HG02678 (cell line): ENCODE data around the gene NPAS3.
A peak's percentile ranks its signal among the peaks of the same experiment; 100 is the strongest.

Experiments used
- ATAC-seq: cut with Tn5 transposase; IDR thresholded peaks from one replicate; pipeline ENCODE4 v1.9.1; 2021; ENCODE audit warnings: mild to moderate bottlenecking, moderate library complexity; ENCODE audit not compliant: unreplicated experiment

The NPAS3 gene

GRCh38 chr14:33369972-33370371, 431.3 kb downstream of the NPAS3 start:
- ATAC-seq, result peak; percentile 98

- peak; percentile 18 for ATAC-seq
Observed at GRCh38 chr14:33370426-33370825, 431.7 kb downstream of the NPAS3 start.

DNA sequence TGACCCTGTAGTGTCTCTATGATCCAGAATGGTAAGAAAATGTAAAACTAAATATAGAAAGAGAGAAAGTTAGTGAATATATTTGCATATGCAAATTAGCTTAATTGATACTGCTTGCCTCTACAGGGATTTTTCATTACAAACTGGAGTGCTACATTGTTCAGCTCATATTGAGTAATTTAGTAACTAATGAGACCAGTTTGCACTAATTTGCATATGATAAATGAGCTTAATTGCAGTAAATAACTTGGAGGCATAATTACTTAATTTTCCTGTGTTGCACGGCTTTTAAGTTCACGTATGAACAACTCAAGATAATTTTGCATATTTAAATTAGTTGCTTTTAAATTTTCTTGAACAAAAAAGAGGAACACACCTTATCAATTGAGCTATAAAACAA, 436.5 kb downstream of the NPAS3 start:
- no peak for ATAC-seq

GRCh38 chr14:33375786-33376185, 437.1 kb downstream of the NPAS3 start:
- no peak for ATAC-seq

GRCh38 chr14:33376510-33376909, 437.8 kb downstream of the NPAS3 start:
- ATAC-seq, result no peak

GRCh38 chr14:33377596-33378390, 439.1 kb downstream of the NPAS3 start:
- ATAC-seq, result peak; percentile 88

- no peak for ATAC-seq
Observed at GRCh38 chr14:33381717-33382116, 443.0 kb downstream of the NPAS3 start.

DNA sequence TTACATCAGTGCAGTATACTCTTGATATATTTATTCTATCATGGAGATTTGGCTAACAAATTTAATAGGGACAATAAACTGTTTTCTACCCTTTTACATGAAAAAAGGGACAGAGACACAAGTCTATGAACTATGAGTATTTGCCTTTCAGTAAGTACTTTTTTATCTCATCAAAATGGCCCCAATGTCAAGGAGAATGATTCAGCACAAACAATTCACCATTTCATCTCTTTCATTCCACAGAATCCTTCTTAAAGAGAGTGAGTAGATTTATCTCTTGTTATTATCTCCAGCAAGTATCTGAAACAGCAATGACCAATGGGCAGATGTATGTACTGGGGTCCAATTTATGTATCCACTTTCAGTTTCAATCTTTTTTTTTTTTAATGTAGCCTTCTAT, 447.5 kb downstream of the NPAS3 start:
- no peak for ATAC-seq

DNA sequence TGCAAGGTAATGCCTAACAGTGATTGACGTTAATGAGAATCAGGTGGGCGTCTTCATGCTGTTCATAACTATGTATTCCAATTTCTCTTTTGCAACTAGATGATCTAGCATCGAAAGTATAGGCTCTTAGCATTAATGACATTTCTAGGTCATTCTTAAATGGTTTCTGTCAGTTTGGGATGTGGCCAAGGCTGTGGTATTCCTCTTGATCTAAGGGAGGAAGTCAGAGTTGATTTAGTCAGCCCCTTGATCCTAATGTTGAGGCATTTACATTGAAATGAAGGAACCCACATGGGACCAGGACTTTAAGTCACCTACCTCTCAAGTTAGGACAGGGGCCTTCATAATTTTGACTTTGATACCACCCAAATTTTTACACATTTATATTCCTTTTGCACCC, 448.1 kb downstream of the NPAS3 start:
- no peak for ATAC-seq

GRCh38 chr14:33390335-33390734, 451.7 kb downstream of the NPAS3 start:
- ATAC-seq, result no peak

- ATAC-seq, result no peak
Observed at GRCh38 chr14:33393231-33393894, 454.7 kb downstream of the NPAS3 start.

GRCh38 chr14:33393895-33394368, 455.3 kb downstream of the NPAS3 start:
- no peak for ATAC-seq

DNA sequence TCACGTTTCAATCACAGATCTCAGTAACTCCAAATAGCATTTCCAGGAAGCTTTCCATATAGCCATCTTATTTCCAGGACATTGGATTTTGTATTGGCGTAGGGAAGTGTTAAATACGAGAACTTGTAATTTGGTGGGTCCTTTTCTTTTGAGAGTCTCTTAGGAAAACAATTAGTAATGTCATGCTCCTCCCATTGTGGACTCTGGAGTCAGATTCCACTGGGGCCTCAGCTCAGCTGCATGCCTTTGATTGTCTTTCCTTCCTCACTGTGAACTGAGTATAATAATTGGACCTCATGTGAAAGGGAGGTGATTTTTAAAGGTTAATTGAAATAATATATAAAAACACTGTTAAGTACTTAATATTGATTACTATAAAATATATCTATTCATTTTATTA, 462.6 kb downstream of the NPAS3 start:
- no peak for ATAC-seq

- no peak for ATAC-seq
Observed at GRCh38 chr14:33402604-33403003, 463.9 kb downstream of the NPAS3 start.

DNA sequence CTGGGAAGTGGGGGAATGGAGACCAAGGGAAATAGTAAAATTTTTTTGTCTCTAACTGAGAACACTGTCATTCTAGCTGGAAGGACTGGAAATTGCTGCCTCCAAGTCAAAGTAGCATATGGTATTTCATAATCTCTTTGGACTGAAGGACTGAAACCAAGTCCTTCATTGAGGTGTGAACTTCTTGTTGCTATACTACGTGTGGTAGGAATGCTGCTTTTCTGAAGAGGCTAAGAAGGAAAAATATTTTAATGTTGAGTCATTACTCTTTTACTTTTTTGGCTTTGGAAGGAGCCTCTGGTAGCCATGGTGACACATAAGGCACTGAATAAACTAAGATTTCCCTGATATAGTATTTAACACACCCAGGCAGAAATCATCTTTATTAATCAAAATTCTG, 465.4 kb downstream of the NPAS3 start:
- ATAC-seq, result no peak

DNA sequence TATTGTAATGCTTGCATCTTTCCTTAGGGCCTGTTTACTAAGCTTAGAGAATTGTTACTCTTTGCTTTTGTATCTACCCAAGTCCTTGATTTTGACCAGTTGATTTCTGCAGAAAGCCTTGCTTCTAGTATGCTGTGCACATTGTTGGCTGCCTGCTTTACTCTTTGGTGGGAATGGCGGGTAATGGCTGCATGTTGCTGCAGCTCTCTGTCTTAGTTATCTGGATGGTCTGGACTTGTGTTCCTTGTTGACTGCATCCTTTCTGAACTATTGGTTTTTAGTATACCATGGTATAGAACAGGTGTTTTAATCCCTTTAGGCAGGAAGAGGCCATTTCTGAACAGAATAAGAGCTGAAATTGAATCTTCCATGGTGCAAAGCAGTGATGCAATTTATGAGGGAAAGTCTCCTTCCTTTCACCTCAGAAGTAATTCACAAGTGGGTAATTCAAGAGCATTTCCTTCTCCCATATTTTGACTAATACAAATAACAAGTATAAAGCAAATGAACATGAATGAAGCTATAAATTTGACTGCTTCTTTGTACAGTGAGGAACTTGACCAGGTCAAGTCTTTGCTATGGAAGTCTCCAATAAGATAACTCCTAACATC, 466.4 kb downstream of the NPAS3 start:
- ATAC-seq, result no peak

DNA sequence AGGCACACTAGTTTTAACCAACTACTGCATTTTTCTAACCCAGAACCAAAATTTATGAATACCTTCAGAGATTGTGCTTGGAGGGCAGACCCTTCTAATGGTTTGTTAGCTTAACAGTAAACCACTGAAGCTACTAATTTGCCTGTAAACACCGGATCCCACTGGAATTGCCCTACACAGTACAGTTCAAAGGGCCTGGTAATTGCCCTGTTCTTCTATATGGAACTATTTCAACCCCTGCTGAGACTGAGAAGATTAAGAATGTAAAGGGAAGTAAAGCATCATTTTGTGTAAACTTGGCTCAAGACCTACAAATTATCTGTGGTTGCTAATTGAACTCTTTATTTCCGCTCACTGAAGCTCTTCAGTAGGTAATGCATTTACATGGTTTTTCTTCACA, 468.1 kb downstream of the NPAS3 start:
- no peak for ATAC-seq

DNA sequence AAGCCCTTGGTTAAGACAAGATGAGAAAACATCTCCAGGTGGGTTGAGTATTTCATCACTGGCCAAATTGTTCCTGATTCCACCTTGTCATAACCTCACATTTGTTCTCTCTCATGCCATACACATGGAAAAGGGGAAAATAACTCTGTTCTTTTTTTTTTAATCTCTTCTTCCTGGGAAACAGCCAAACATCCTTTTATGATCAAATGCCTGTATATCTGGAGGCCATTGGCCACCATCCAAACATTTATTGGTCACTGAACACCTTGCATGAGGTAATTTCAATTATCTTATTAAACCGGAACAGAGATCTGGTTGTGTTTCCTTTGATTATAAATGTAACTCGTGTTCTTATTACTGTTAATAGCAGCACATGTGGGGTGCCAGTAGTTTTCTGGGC, 469.6 kb downstream of the NPAS3 start:
- ATAC-seq, result no peak

DNA sequence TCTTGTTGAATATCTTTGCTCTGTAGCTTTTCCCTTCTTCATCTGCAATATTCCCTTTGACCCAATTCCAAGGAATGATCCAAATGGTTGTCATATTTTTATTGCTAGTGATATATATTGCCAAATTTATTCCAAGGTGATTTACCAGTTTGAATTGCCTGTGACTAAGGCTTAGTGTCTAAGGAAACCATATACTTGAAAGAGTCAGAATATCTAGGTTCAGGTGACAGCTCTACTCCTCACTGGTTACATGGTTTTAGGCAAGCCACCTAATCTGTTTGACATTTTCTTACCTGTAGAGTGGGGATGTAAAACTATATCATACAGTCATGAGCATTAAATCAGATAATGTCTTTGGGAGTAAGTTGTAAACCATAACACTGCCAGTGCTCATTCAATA, 473.8 kb downstream of the NPAS3 start:
- ATAC-seq, result no peak

DNA sequence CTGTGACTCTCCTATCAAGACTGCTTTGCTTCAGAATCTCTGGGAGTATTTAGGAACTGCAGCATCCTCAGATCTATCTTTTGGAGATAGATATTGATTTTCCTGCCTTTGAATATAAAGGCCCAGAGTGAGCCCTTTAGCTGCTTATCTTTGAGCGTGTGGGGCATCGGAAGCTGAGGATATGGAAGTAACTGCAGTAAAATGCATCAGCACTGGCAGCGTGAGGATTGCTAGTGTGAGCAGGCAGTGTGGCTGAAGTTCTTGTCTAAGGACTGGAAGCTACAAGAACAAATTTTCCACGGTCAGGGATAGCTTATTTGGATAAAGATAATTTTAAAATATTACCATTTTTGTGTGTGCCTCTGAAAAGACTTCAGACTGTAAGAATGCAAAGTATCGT, 474.7 kb downstream of the NPAS3 start:
- ATAC-seq, result no peak

- ATAC-seq, result no peak
Observed at GRCh38 chr14:33414041-33414440, 475.4 kb downstream of the NPAS3 start.

DNA sequence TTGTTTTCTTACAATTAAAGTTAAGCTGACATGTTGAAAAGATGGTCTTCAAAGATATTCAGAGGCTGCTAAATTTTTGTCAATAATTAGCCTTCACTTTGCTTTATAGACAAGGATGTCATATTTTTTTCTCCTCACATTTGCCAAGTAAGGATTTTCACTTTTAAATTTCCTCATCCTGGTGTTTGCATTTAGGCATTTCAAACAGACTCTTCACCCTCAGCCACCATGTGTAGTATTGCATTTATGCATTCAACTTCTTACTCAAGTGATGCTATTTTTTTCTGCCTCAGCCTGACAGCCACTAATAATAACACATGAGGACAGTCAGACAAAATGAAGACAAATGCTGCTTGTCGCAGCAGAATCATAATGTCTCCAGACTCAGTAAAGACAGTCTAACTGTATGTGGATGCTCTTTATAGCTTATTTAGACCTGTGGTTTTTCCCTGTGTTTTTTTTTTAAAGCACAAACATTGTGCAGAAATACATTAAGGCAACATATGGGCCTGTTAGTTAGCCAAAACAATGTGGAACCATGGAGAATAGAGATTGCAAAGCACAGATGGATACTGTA, 481.5 kb downstream of the NPAS3 start:
- no peak for ATAC-seq
